Upper lobe of right lung (tissue), 1 donor: ENCODE measurements around the gene PCMT1. TPM values are rescaled to one million over a fixed set of nuclear protein-coding genes. Genes with fewer than 3 reads are reported as not detected.
"Not testable (repeated sequence)": the region's sequence is repeated elsewhere in the genome, so short reads cannot be mapped to it uniquely, and the experiment has no call there.

Source experiments
- ATAC-seq: fragments of 200-7000 bp; cut with Tn5 transposase; one replicate; pipeline ENCODE4 v1.9.1; 2020; ENCODE audit warnings: mild to moderate bottlenecking, moderate library complexity
- DNase-seq: peaks from one replicate; pipeline ENCODE4 v3.0.0-alpha.2; 2020
- H3K27ac ChIP-seq: fragments of 200-600 bp; one replicate; pipeline ENCODE4 v1.8.0; 2022
- H3K27me3 ChIP-seq: fragments of 200-600 bp; one replicate; pipeline ENCODE4 v1.8.0; 2022; ENCODE audit warnings: mild to moderate bottlenecking
- H3K36me3 ChIP-seq: fragments of 200-600 bp; one replicate; pipeline ENCODE4 v1.8.0; 2022
- H3K4me1 ChIP-seq: fragments of 200-600 bp; one replicate; pipeline ENCODE4 v1.8.0; 2022
- H3K4me3 ChIP-seq: fragments of 200-600 bp; one replicate; pipeline ENCODE4 v1.8.0; 2022; ENCODE audit warnings: mild to moderate bottlenecking
- H3K9me3 ChIP-seq: fragments of 200-600 bp; one replicate; pipeline ENCODE4 v1.8.0; 2022
- intact Hi-C: fragments of 100-400 bp; cut with DNase I; formaldehyde crosslinking; loops from one replicate; pipeline ENCODE4 v1.11.0; 2022
- total RNA-seq: library from RNA; stranded (reverse); fragmentation: NEBNext Ultra II Directional; extraction: Animal tissue kit (Norgen Biotek cat#: 25700); gene quantifications from one replicate; pipeline ENCODE4 v1.2.1, GENCODE V29; 2021
- TF ChIP-seq, protein P1 (sequence below): fragments of 200-600 bp; IDR thresholded peaks from one replicate; pipeline ENCODE4 v1.8.0; 2022; ENCODE audit warnings: antibody characterized with exemption
- donor health status: DM: no; HTN: yes; CAD: no; lungs with severe emphysema.

The PCMT1 gene
- total RNA-seq, 1 donor from 2014 or later: 69.4 TPM

DNA sequence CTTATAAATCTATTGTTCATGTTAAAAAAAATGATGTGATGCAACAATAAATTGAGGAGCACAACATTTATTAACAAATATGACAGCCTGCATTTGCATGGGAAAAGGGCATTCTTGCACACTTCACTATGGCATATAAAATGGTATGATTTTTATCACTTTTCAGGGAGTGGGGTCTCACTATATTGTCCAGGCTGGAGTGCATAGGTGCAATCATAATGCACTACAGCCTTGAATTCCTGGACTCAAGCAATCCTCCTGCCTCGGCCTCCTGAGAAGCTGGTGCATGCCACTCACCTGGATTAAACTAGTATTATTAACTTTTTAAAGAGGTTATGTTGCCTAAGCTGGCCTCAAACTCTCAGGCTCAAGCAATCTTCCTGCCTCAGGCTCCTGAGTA lies 14.6 kb upstream of the PCMT1 start:
- intact Hi-C loops: no loop called here
- TF ChIP-seq, protein P1, sequence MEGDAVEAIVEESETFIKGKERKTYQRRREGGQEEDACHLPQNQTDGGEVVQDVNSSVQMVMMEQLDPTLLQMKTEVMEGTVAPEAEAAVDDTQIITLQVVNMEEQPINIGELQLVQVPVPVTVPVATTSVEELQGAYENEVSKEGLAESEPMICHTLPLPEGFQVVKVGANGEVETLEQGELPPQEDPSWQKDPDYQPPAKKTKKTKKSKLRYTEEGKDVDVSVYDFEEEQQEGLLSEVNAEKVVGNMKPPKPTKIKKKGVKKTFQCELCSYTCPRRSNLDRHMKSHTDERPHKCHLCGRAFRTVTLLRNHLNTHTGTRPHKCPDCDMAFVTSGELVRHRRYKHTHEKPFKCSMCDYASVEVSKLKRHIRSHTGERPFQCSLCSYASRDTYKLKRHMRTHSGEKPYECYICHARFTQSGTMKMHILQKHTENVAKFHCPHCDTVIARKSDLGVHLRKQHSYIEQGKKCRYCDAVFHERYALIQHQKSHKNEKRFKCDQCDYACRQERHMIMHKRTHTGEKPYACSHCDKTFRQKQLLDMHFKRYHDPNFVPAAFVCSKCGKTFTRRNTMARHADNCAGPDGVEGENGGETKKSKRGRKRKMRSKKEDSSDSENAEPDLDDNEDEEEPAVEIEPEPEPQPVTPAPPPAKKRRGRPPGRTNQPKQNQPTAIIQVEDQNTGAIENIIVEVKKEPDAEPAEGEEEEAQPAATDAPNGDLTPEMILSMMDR: no peak
- no peaks in the 10 kb centered on the region for H3K4me1 ChIP-seq
- no peak overlapping the region for H3K27ac ChIP-seq
- no peaks in the 10 kb centered on the region for H3K27me3 ChIP-seq
- ATAC-seq: no peak
- no peaks in the 10 kb centered on the region for H3K9me3 ChIP-seq
- no peak overlapping the region for H3K4me3 ChIP-seq
- H3K36me3 ChIP-seq: peaks cover 96% of the 10 kb centered on the region
- no peak for DNase-seq

DNA sequence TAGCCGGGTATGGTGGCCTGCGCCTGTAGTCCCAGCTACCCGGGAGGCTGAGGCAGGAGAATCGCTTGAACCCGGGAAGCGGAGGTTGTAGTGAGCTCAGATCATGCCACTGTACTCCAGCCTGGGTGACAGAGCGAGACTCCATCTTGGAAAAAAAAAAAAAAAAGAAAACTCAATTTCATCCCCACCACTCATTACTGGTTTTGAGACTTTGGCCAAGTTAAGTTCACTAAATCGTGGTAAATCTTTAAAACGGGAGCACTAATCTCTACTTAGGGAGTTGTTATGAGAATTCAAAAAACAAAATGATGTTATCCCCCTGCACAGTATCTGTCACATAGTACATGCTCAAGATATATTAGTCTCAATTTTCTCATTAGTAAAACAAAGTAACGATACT lies 4.3 kb upstream of the PCMT1 start:
- Histone ChIP-seq H3K36me3 (peaks cover 33% of the 10 kb centered on the region), H3K4me3 (peak overlapping the region; percentile 84), H3K4me1 (peaks cover 15% of the 10 kb centered on the region)
- H3K27ac ChIP-seq, intact Hi-C loops, H3K27me3 ChIP-seq, ATAC-seq, DNase-seq, H3K9me3 ChIP-seq: not testable (repeated sequence)

DNA sequence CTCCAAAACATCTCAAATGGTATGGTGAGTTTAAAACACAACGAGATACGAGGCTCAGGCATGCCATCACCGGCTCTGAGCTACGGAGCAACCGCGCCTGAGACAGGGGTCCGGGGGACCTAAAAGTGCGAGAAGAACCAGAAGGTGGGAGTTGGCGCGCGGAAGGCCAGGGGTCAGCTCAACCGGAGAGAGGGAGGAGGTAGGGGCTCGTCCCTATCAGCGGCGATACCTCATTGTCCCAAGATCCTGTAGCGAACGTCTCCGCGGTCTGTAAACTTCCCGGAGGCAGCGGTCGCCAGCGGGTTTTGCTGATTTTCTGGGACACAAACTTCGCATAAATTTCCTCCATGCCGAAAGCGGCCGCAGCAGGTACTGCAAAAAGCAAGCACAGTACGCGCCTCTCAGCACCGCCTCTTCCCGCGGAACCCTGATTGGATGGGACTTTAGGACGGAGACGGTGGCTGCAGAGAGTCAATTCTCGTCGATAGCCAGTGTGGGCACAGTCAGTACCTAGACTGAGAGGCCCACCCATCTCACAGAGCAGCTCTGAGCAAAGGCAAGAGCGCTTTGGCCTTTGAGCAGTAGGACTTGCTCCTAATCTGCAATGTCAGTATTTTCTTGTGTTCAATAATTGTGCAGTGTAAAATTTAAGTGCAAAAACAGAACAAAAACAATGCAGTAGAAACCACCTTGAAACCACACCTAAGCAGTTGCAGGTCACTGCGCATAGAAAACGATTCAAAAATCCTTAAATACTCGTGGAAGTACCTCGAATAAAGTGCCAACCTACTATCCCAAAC lies 3.2 kb upstream of the PCMT1 start, which contains the start of gene NUP43:
Gene NUP43, minus strand, starts transcription at position 383 of the 800 bp plus-strand sequence. Its CDS starts 34 bp downstream, at position 349.
- intact Hi-C loops: no loop called here
- ATAC-seq (peak; percentile 87), DNase-seq (peak; percentile 95)
- peaks cover 25% of the 10 kb centered on the region for H3K4me1 ChIP-seq
- H3K4me3 ChIP-seq: peak within 1 kb of the TSS; percentile 84
- H3K9me3 ChIP-seq: no peaks in the 10 kb centered on the region
- TF ChIP-seq, protein P1: peak; percentile 60
- peak within 1 kb of the TSS; percentile 79 for H3K27ac ChIP-seq
- H3K36me3 ChIP-seq: peaks cover 22% of the 10 kb centered on the region
- no peaks in the 10 kb centered on the region for H3K27me3 ChIP-seq

GRCh38 chr6:149749082-149749593 lies 403 bp upstream of the PCMT1 start:
- peaks cover 51% of the 10 kb centered on the region for H3K4me1 ChIP-seq
- H3K27me3 ChIP-seq, H3K36me3 ChIP-seq, H3K9me3 ChIP-seq, DNase-seq, intact Hi-C loops: not testable (repeated sequence)
- peak overlapping the region; percentile 95 for H3K27ac ChIP-seq
- peak; percentile 1 for ATAC-seq
- H3K4me3 ChIP-seq: peak overlapping the region; percentile 97

- H3K4me1 ChIP-seq: peaks cover 48% of the 10 kb centered on the region
- ATAC-seq: peak; percentile 30
These were observed 632 bp downstream of the PCMT1 start for GRCh38 chr6:149750136-149750609.

DNA sequence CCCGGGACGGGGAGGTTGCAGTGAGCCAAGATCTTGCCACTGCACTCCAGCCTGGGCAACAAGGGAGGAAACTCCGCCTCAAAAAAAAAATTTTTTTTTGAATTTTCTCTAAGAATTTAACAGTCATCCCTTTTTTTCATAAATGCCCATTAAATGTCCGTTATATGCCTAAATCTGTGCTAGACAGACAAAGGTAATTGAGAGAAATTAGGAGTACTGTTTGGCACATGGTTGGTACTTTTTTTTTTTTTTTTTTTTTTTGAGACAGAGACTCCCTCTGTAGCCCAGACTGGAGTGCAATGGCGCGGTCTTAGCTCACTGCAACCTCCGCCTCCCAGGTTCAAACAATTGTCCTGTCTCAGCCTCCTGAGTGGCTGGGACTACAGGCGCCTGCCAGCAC lies 1.7 kb downstream of the PCMT1 start:
- DNase-seq: no peak
- H3K27ac ChIP-seq: no peak overlapping the region
- TF ChIP-seq, protein P1: no peak

More at GRCh38 chr6:149750136-149750609, 632 bp downstream of the PCMT1 start:
- Histone ChIP-seq H3K9me3 (no peaks in the 10 kb centered on the region), H3K4me3 (peak overlapping the region; percentile 97), H3K27me3 (no peaks in the 10 kb centered on the region), H3K27ac (peak overlapping the region; percentile 95), H3K36me3 (no peaks in the 10 kb centered on the region)
- no peak for DNase-seq
- TF ChIP-seq, protein P1: no peak
- intact Hi-C loops: no loop called here

DNA sequence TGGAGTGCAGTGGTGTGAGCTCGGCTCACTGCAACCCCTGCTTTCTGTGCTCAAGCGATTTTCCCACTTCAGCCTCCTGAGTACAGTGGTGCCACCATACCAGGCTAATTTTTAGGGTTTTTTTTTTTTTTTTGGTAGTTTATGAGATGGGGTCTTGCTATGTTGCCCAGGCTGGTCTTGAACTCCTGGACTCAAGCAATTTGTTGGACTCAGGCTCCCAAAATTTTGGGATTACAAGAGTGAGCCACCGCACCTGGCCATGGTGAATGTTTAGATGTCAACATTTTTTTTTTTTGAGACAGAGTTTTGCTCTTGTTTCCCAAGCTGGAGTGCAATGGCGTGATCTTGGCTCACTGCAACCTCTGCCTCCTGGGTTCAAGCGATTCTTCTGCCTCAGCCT lies 2.4 kb downstream of the PCMT1 start:
- H3K9me3 ChIP-seq, H3K27me3 ChIP-seq, DNase-seq, intact Hi-C loops, ATAC-seq, H3K4me3 ChIP-seq, H3K36me3 ChIP-seq, H3K27ac ChIP-seq: not testable (repeated sequence)
- H3K4me1 ChIP-seq: peaks cover 41% of the 10 kb centered on the region

More for the DNA sequence above, 1.7 kb downstream of the PCMT1 start:
- no peaks in the 10 kb centered on the region for H3K27me3 ChIP-seq
- H3K9me3 ChIP-seq: no peaks in the 10 kb centered on the region
- no peak for ATAC-seq
- H3K4me1 ChIP-seq: peaks cover 47% of the 10 kb centered on the region
- H3K36me3 ChIP-seq: no peaks in the 10 kb centered on the region
- no peak overlapping the region for H3K4me3 ChIP-seq
- intact Hi-C loops: no loop called here
